Astrocyte (in vitro differentiated cells and primary cell): Measurements from ENCODE around the gene NLRP10.

ENCODE experiments used
- EZH2 ChIP-seq: IDR thresholded peaks from 2 replicates; pipeline ENCODE4 v1.6.1; 2012; ENCODE audit warnings: mild to moderate bottlenecking, low read length, inconsistent platforms; ENCODE audit not compliant: insufficient read depth
- TF ChIP-seq, protein P1 (sequence below): IDR thresholded peaks from 2 replicates; pipeline ENCODE4 v1.5.1; 2011; ENCODE audit warnings: low read depth, mild to moderate bottlenecking, inconsistent platforms, low read length, moderate library complexity; ENCODE audit not compliant: insufficient read depth

GRCh38 chr11:7924536-7924935 lies 40.7 kb downstream of the NLRP10 start:
- TF ChIP-seq, protein P1, sequence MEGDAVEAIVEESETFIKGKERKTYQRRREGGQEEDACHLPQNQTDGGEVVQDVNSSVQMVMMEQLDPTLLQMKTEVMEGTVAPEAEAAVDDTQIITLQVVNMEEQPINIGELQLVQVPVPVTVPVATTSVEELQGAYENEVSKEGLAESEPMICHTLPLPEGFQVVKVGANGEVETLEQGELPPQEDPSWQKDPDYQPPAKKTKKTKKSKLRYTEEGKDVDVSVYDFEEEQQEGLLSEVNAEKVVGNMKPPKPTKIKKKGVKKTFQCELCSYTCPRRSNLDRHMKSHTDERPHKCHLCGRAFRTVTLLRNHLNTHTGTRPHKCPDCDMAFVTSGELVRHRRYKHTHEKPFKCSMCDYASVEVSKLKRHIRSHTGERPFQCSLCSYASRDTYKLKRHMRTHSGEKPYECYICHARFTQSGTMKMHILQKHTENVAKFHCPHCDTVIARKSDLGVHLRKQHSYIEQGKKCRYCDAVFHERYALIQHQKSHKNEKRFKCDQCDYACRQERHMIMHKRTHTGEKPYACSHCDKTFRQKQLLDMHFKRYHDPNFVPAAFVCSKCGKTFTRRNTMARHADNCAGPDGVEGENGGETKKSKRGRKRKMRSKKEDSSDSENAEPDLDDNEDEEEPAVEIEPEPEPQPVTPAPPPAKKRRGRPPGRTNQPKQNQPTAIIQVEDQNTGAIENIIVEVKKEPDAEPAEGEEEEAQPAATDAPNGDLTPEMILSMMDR, result no peak
- no peak for TF ChIP-seq EZH2
